Hepatocyte (in vitro differentiated cells): ENCODE measurements around the gene CA12.

Source experiments
- CTCF ChIP-seq: fragments of 200-600 bp; sonication (generic); IDR thresholded peaks from 2 replicates; pipeline ENCODE4 v1.5.1; 2016; ENCODE audit warnings: antibody characterized with exemption, mild to moderate bottlenecking; ENCODE audit not compliant: poor library complexity
- EZH2 ChIP-seq: fragments of 200-600 bp; sonication (generic); IDR thresholded peaks from 2 replicates; pipeline ENCODE4 v1.6.1; 2016; ENCODE audit warnings: antibody characterized with exemption, mild to moderate bottlenecking, borderline replicate concordance

DNA sequence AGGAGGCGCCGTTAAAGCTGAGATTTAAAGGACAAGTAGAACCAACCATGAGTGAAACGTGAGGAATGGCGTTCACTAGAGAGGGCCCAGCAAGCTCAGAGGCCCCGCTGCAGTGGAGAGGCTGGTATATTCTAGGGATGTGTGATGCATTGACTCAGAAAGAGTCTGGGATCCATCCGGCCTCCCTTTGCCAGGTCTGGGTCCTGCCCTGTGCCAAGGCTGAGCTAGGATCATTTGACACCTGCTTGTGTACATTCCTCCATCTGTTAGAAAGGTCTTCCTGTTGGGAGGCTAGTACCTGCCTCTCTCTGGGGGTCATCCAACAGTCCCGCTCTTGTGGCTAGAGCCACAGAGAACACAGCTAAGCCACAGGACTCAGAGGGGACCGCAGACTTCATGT lies 28.4 kb downstream of the CA12 start:
- TF ChIP-seq CTCF, result no peak
- no peak for TF ChIP-seq EZH2
